GM23248 (cell line): ENCODE data around the gene ADGRG1.

Experiments
- EZH2 ChIP-seq: fragments of 200-600 bp; sonication (generic); IDR thresholded peaks from 2 replicates; pipeline ENCODE4 v1.6.1; 2018; ENCODE audit warnings: antibody characterized with exemption, mild to moderate bottlenecking; ENCODE audit not compliant: insufficient read depth, poor library complexity, severe bottlenecking
- EZH2phosphoT487 ChIP-seq: fragments of 200-600 bp; sonication (generic); IDR thresholded peaks from 2 replicates; pipeline ENCODE4 v1.6.1; 2018; ENCODE audit warnings: antibody characterized with exemption, moderate library complexity, mild to moderate bottlenecking, low read depth; ENCODE audit not compliant: insufficient read depth

- TF ChIP-seq EZH2 (no peak), EZH2phosphoT487 (no peak)
Measured at GRCh38 chr16:57635266-57636097, 7.1 kb downstream of the ADGRG1 start.
